Natural killer cell (primary cell): ENCODE measurements around the gene LHPP. TPM values are rescaled to one million over a fixed set of nuclear protein-coding genes. Genes with fewer than 3 reads are reported as not detected.

ENCODE experiments used
- ATAC-seq, 3 donors: fragments of 150-1000 bp in 2 of 3; fragments of 200-7000 bp in 1 of 3; cut with Tn5 transposase; 1 replicate in 1 of 3; 2 replicates in 2 of 3; pipeline ENCODE4 v1.10.0; 2021; ENCODE audit warnings: mild to moderate bottlenecking in 2 of 3, moderate library complexity in 2 of 3
- DNase-seq, 2 donors: peaks; one replicate each; pipeline versions ENCODE4 v3.0.0 to v3.0.0-alpha.2; 2013 to 2021; ENCODE audit warnings: mixed read lengths in 1 of 2
- H3K27ac ChIP-seq: one replicate; pipeline ENCODE4 v1.5.1; 2013; ENCODE audit warnings: mild to moderate bottlenecking, low read length
- H3K27me3 ChIP-seq: one replicate; pipeline ENCODE4 v1.6.1; 2013; ENCODE audit warnings: low read length; ENCODE audit not compliant: control insufficient read depth, insufficient read depth
- H3K36me3 ChIP-seq: one replicate; pipeline ENCODE4 v1.6.1; 2013; ENCODE audit warnings: low read length; ENCODE audit not compliant: control insufficient read depth, insufficient read depth
- H3K4me1 ChIP-seq: one replicate; pipeline ENCODE4 v1.6.1; 2013; ENCODE audit warnings: low read length; ENCODE audit not compliant: control insufficient read depth, insufficient read depth
- H3K4me3 ChIP-seq: one replicate; pipeline ENCODE4 v1.5.1; 2013; ENCODE audit warnings: low read length
- H3K9me3 ChIP-seq: one replicate; pipeline ENCODE4 v1.6.1; 2013; ENCODE audit warnings: low read length; ENCODE audit not compliant: control insufficient read depth, insufficient read depth
- H3K27ac Mint-ChIP-seq, 2 donors: one replicate each; pipeline ENCODE4 v1.8.0; 2022; ENCODE audit warnings: mild to moderate bottlenecking in 2 of 2, mixed read lengths in 2 of 2, moderate library complexity in 1 of 2
- H3K27me3 Mint-ChIP-seq, 2 donors: one replicate each; pipeline ENCODE4 v1.8.0; 2022; ENCODE audit warnings: low read depth in 2 of 2, mixed read lengths in 2 of 2
- H3K36me3 Mint-ChIP-seq: one replicate; pipeline ENCODE4 v1.8.0; 2022; ENCODE audit warnings: mixed read lengths
- H3K4me1 Mint-ChIP-seq, 2 donors: one replicate each; pipeline ENCODE4 v1.8.0; 2022; ENCODE audit warnings: mixed read lengths in 2 of 2
- H3K4me3 Mint-ChIP-seq: one replicate; pipeline ENCODE4 v1.8.0; 2022; ENCODE audit warnings: mild to moderate bottlenecking, moderate library complexity, mixed read lengths
- H3K9me3 Mint-ChIP-seq, 2 donors: one replicate each; pipeline ENCODE4 v1.8.0; 2022; ENCODE audit warnings: mixed read lengths in 2 of 2
- WGBS: methylation state at CpG from one replicate; pipeline ENCODE4 v1.1.7; 2013; ENCODE audit warnings: missing lambda C conversion rate; ENCODE audit not compliant: insufficient coverage; 5-methylcytosine and 5-hydroxymethylcytosine counted together
- intact Hi-C: fragments of 100-400 bp; cut with micrococcal nuclease; formaldehyde crosslinking; loops from one replicate; pipeline ENCODE4 v1.14.2; 2022
- total RNA-seq, 4 donors: library from RNA; stranded (reverse); fragments of 120-200 nt in 1 of 4; gene quantifications; one replicate each; pipeline versions ENCODE4 v1.2.3 to v1.2.4, GENCODE V29; 2013 to 2022
- TF ChIP-seq, protein P1 (sequence below): fragments of 200-600 bp; IDR thresholded peaks from one replicate; pipeline ENCODE4 v1.8.0; 2022; ENCODE audit warnings: antibody characterized with exemption

Gene LHPP
- total RNA-seq, 3 donors from 2014 or later (not counting 1 experiment from before 2014, with no cell fraction given) = 12.3 to 19.3 (median 14.8) TPM

DNA sequence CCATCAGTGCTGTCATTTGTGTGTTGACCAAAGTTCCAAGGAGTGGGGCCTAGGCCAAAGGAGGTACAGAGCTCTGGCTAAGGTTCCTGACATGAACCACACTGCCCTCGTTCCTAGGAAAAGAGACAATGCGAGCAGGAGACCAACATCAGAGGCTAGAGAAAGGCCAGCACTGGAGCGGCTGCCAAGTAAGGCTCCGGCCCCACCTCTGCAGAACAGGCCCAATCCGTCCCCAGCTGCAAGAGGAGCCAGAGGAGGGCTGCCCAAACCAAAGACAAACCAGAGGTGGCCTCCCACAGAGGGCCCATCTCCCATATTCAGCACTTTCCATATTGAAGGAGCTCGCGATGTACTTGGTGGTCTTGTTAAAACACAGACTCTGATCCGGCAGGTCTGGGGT, 201.6 kb downstream of the LHPP start:
- Histone ChIP-seq H3K9me3 (no peaks in the 10 kb centered on the region), H3K4me1 (peaks cover 92% of the 10 kb centered on the region), H3K4me3 (no peak overlapping the region), H3K36me3 (peaks cover 31% of the 10 kb centered on the region), H3K27ac (no peak overlapping the region), H3K27me3 (no peaks in the 10 kb centered on the region)
- Mint-ChIP-seq H3K9me3 (no peaks in the 10 kb centered on the region), H3K4me3 (no peak overlapping the region), H3K4me1 (peaks cover 53 to 71% of the 10 kb centered on the region in 2 donors), H3K27me3 (no peaks in the 10 kb centered on the region), H3K36me3 (no peaks in the 10 kb centered on the region), H3K27ac (peak overlapping the region in 1 of 2 donors; percentile 24)
- no peak for DNase-seq
- intact Hi-C loops = no loop called here
- no peak for ATAC-seq
- 93% methylated on average over 8 of the region's 8 CpGs for WGBS
- TF ChIP-seq, protein P1, sequence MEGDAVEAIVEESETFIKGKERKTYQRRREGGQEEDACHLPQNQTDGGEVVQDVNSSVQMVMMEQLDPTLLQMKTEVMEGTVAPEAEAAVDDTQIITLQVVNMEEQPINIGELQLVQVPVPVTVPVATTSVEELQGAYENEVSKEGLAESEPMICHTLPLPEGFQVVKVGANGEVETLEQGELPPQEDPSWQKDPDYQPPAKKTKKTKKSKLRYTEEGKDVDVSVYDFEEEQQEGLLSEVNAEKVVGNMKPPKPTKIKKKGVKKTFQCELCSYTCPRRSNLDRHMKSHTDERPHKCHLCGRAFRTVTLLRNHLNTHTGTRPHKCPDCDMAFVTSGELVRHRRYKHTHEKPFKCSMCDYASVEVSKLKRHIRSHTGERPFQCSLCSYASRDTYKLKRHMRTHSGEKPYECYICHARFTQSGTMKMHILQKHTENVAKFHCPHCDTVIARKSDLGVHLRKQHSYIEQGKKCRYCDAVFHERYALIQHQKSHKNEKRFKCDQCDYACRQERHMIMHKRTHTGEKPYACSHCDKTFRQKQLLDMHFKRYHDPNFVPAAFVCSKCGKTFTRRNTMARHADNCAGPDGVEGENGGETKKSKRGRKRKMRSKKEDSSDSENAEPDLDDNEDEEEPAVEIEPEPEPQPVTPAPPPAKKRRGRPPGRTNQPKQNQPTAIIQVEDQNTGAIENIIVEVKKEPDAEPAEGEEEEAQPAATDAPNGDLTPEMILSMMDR = no peak

Other genes with a start within 250 kb of the LHPP start
- gene OAT, start 42.9 kb upstream of the LHPP start, total RNA-seq = 10 to 100 TPM; 35.8 to 60.9 (median 48.4) TPM
- gene NKX1-2, start 11.8 kb upstream of the LHPP start, total RNA-seq = not detected